GM21447 (cell line): ENCODE measurements around the gene TRIM71.
"Not testable (repeated sequence)": the region's sequence is repeated elsewhere in the genome, so short reads cannot be mapped to it uniquely, and the experiment has no call there.

Experiments used
- ATAC-seq: cut with Tn5 transposase; IDR thresholded peaks from one replicate; pipeline ENCODE4 v1.9.1; 2021; ENCODE audit not compliant: unreplicated experiment

Gene TRIM71

DNA sequence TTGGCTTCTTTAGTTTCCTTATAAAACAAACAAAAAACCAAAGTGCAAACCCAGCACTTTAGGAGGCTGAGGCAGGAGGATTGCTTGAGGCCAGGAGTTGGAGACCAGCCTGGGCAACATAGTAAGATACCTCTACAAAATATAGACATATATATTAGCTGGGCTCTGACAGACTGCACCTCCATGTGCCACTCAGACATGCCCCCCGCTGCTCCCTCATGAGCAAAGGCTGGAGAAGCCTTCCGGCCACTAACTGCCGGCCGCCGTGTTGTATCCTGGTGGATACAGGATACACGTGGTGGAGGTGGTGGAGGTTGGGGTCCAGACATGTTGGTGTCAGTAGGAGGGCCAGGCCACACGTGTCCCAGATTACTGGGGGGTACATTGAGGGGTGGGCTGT lies 104.3 kb downstream of the TRIM71 start:
- no peak for ATAC-seq

DNA sequence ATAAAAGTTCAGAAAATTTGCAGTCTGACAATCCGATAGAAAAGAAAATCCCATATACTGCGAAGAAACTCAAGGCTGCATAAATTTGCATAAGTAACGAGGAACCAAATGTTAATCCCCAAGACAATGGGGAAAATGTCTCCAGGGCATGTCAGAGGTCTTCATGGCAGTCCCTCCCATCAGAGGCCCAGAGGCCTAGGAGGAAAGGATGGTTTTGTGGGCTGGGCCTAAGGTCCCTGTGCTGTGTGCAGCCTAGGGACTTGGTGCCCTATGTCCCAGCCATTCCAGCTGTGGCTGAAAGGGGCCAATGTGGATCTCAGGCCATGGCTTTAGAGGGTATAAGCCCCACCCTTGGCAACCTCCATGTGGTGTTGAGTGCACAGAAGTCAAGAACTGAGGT lies 112.4 kb downstream of the TRIM71 start:
- no peak for ATAC-seq

DNA sequence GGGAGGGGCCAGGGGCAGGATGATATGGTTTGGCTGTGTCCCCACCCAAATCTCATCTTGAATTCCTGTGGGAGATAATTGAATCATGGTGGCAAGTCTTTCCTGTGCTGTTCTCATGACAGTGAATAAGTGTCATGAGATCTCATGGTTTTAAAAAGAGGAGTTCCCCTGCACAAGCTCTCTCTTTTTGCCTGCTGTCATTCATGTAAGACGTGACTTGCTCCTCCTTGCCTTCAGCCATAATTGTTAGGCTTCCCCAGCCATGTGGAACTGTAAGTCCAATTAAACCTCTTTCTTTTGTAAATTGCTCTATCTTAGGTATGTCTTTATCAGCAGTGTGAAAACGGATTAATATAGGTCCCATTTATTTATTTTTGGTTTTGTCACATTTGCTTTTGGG lies 113.5 kb downstream of the TRIM71 start:
- ATAC-seq, result not testable (repeated sequence)

DNA sequence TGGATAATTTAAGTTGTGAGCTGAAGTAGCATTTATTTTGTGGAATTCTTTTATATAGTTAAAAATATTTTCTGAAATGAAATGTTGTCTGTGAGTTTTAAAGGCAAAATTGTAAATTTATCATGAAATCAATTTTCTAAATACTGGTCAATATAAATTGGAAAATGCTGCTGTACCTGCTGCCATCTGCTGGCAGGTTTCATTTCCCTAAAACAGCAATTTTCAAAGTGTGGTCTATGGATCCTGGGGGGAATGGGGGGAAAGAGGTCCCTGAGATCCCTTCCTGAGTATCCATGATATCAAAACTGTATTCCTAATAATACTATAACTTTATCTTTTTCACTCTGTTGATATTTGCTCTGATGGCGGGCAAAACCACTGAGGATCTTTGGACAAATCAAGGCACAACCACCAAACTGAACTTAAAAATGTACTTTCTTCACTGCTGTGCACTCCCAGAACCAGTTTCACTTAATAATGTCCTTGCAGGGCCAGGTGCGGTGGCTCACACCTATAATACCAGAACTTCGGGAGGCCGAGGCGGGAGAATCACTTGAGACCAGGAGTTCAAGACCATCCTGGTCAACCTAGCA lies 116.4 kb downstream of the TRIM71 start:
- ATAC-seq, result no peak

DNA sequence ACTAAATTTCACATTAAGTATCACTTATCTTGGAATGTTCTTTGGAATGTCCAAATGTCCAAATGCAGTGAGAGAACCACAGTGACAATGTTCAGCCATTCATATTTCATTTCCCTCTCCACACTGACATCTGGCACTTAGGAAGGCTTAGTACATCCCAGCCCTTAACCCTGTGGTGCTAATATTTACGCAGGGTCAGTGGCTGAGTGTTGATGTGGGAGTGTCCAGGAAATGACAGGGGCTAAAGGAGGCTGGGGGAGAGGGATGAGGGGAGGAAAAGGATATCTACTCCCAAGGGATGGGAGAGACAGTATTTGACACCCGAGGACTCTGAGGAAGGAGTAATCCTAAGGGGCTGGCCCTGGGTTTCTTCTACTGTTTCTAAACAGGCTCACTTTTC lies 119.5 kb downstream of the TRIM71 start:
- no peak for ATAC-seq

DNA sequence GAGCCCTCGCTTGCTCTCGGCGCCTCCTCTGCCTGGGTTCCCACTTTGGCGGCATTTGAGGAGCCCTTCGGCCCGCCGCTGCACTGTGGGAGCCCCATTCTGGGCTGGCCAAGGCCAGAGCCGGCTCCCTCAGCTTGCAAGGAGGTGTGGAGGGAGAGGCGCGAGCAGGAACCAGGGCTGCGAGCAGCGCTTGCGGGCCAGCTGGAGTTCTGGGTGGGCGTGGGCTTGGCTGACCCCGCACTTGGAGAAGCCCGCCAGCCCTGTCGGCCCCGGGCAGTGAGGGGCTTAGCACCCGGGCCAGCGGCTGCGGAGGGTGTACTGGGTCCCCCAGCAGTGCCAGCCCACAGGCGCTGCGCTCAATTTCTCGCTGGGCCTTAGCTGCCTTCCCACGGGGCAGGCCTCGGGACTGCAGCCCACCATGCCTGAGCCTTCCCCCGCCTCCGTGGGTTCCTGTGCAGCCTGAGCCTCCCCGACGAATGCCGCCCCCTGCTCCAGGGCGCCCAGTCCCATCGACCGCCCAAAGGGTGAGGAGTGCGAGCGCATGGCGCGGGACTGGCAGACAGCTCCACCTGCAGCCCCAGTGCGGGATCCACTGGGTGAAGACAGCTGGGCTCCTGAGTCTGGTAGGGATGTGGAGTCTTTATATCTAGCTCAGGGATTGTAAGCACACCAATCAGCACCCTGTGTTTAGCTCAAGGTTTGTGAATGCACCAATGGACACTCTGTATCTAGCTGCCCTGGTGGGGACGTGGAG lies 121.9 kb downstream of the TRIM71 start:
- not testable (repeated sequence) for ATAC-seq

DNA sequence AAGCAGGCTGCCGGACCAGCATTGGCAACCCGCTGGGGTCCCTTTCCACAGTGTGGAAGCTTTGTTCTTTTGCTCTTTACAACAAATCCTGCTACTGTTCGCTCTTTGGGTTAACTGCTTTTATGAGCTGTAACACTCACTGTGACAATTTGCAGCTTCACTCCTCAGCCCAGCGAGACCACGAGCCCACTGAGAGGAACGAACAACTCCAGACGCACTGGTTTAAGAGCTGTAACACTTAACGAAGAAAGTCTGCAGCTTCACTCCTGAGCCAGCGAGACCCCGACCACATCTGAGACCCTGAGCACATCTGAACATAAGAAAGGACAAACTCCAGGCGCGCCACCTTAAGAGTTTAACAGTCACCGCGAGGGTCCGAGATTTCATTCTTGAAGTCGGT lies 122.9 kb downstream of the TRIM71 start:
- ATAC-seq, result no peak

DNA sequence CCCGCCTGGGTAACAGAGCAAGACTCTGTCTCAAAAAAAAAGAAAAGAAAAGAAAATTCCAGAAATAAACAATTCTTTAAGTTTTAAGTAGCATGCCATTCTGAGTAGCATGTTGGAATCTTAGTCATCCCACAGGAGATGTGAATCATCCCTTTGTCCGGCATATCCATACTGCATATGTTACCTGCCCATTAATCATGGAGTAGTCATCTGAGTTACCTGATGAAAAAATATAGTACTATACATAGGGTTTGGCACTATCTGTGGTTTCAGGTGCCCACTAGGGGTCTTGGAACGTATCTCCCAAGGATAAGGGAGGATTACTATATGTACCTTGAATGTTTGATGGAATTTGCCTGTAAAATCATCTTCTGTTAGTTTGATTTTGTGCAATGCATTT lies 127.3 kb downstream of the TRIM71 start:
- ATAC-seq, result no peak

DNA sequence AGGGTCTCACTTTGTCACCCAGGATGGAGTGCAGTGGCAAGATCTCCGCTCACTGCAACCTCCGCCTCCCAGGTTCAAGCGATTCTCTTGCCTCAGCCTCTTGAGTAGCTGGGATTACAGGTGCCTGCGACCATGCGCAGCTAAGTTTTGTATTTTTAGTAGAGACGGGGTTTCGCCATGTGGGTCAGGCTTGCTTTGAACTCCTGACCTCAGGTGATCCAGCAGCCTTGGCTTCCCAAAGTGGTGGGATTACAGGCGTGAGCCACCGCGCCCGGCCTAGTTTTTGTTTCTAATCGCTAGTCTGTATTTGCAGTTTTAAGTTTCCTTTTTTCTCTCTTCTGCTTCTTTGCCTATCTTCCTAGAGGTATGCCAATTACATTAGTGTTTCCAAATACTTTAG lies 127.8 kb downstream of the TRIM71 start:
- not testable (repeated sequence) for ATAC-seq

DNA sequence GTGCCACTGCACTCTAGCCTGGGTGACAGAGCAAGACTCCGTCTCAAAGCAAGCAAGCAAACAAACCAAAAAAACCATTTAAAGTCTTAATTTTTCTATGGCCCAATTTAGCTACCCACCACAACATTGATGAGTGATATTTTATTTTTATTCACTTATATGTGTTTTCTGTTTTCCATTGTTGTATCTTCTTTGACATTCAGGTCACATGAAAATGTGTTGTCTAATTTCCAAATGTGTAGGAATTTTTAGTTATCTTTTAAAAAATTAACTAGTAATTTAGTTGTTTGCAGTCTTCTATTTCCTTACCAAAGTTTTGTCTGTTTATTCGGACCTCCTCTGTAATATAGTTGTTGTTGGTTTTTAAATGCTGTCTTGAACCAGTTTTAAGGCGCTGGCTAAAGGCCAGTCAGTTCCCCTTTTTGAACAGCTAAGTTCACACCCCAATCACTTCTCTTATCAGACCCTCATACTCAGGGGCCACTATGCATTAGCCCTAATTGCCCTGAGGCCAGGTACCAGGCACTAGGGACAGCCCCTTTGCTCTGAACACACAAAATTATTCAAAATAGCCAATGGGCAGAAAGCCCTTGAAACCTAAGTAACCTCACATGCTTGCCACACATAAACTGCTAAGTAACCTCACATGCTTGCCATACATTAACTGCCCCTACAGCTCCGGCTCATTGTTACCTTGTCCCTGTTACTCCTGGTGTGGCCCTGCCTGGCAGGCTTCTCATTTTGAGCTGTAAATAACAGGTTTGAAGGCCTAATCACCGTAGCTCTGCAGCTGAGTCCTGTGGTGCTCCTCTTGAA lies 129.4 kb downstream of the TRIM71 start:
- peak; percentile 20 for ATAC-seq
